Activated gamma-delta T cell treated with anti-CD3 and anti-CD28 coated beads, Interleukin-2, amount 50 U/mL, for 16 hours (primary cell): Measurements from ENCODE around the gene WRAP53.

Source experiments
- DNase-seq: peaks from one replicate; pipeline ENCODE4 v3.0.0-alpha.2; 2020; ENCODE audit warnings: low read depth

The WRAP53 gene

GRCh38 chr17:7745748-7746470 is 57.6 kb downstream of the WRAP53 start:
- DNase-seq: no peak

GRCh38 chr17:7747635-7748071 is 59.4 kb downstream of the WRAP53 start:
- no peak for DNase-seq

DNA sequence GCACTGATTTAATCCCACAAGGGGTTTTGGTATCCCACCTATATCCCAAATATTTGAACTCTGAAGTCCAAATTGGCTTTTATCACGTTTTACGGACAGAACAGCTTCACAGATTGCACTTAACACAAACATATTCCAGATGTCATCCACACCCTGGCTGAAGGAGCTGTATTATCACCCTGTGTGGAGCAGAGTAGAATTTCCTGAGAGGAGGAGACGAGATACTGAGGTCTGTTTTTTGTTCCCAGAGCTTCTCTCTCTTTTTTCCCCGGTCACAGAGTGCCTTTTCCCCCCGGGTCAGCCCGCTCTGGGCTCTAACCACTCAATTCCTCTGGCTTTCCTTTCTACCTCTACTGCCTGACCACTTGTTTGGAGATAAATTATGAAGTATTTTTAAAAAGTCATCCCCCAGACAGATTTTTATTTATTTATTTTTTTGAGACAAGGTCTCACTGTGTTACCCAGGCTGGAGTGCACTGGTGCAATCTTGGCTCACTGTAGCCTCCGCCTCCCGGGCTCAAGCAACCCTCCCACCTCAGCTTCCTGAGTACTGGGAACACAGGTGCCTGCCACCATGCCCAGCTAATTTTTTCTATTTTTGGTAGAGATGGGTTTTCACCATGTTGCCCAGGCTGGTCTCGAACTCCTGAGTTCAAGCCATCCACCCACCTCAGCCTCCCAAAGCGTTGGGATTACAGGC is 59.9 kb downstream of the WRAP53 start:
- DNase-seq: no peak

- DNase-seq: no peak
These were observed 62.1 kb downstream of the WRAP53 start for GRCh38 chr17:7750321-7750821.
